HCT116 (cell line): ENCODE data around the gene CHI3L2. TPM values are rescaled to one million over a fixed set of nuclear protein-coding genes. Genes with fewer than 3 reads are reported as not detected.

Source experiments
- ATAC-seq: fragments of 200-7000 bp; cut with Tn5 transposase; 2 replicates; pipeline ENCODE4 v1.9.1; 2020; ENCODE audit warnings: mild to moderate bottlenecking, moderate library complexity
- BruUV-seq: library from RNA; stranded (reverse); fragments of 400-500 nt; replicated peaks from 2 replicates; lab custom pipeline; 2021; lab: Mats Ljungman, UMichigan
- CTCF ChIA-PET: fragments of 300-600 bp; sonication (Branson Sonifier 250); formaldehyde crosslinking; loops from one replicate; lab custom pipeline; 2021; ENCODE audit warnings: antibody characterized with exemption; lab: Charles Lee
- POLR2A ChIA-PET: fragments of 300-600, 350-600 bp; sonication (Branson Sonifier 250); formaldehyde crosslinking; loops from one replicate; lab custom pipeline; 2021; ENCODE audit warnings: antibody characterized with exemption; lab: Charles Lee
- RAD21 ChIA-PET, 2 experiments: fragments of 300-600 bp; sonication (Branson Sonifier 250); formaldehyde crosslinking; loops; one replicate each; lab custom pipeline; 2023; ENCODE audit warnings: low total read pairs in 2 of 2; ENCODE audit not compliant: uncharacterized antibody in 2 of 2, unreplicated experiment in 2 of 2, low non-redundant PET in 1 of 2; lab: Charles Lee
- DNase-seq: peaks from one replicate; pipeline ENCODE4 v3.0.0-alpha.2; 2010; ENCODE audit warnings: low read depth, low spot score
- H2AFZ ChIP-seq: fragments of 200-600 bp; shearing (Covaris generic), sonication (generic); 2 replicates; pipeline ENCODE4 v1.6.1; 2017; ENCODE audit warnings: low read depth, mixed run types, mixed read lengths, antibody characterized with exemption, low read length; ENCODE audit not compliant: poor library complexity, severe bottlenecking
- H3K27ac ChIP-seq: 2 replicates; pipeline ENCODE4 v1.5.1; 2012; ENCODE audit warnings: low read depth, low read length
- H3K27me3 ChIP-seq: fragments of 200-600 bp; sonication (generic); 2 replicates; pipeline ENCODE4 v1.6.1; 2016; ENCODE audit warnings: mixed run types, low read length, mixed read lengths; ENCODE audit not compliant: insufficient read depth
- H3K36me3 ChIP-seq, 2 experiments: fragments of 200-500 bp in 1 of 2; fragments of 200-600 bp in 1 of 2; sonication (Bioruptor generic) in 1 of 2; sonication (generic) in 1 of 2; 2 replicates each; pipeline versions ENCODE4 v1.5.1 to v1.6.1; 2014 to 2016; ENCODE audit warnings: low read length in 2 of 2, inconsistent platforms in 1 of 2, mixed read lengths in 1 of 2, mixed run types in 1 of 2; ENCODE audit not compliant: insufficient read depth in 2 of 2, control insufficient read depth in 1 of 2
- H3K4me1 ChIP-seq, 2 experiments: fragments of 200-600 bp in 1 of 2; sonication (generic) in 1 of 2; 2 replicates each; pipeline versions ENCODE4 v1.5.1 to v1.6.1; 2012 to 2017; ENCODE audit warnings: low read length in 2 of 2, inconsistent platforms in 1 of 2, mild to moderate bottlenecking in 1 of 2, mixed read lengths in 1 of 2, mixed run types in 1 of 2, moderate library complexity in 1 of 2; ENCODE audit not compliant: insufficient read depth in 2 of 2, control insufficient read depth in 1 of 2
- H3K4me2 ChIP-seq: fragments of 200-600 bp; sonication (generic); 2 replicates; pipeline ENCODE4 v1.6.1; 2017; ENCODE audit warnings: mixed run types, low read length, mixed read lengths
- H3K4me3 ChIP-seq, 2 experiments: fragments of 200-600 bp in 1 of 2; sonication (generic) in 1 of 2; replicated peaks in 1 of 2; 2 replicates each; pipeline ENCODE4 v1.5.1; 2011 to 2016; ENCODE audit warnings: low read length in 2 of 2, control low read depth in 1 of 2, low read depth in 1 of 2, mild to moderate bottlenecking in 1 of 2, mixed read lengths in 1 of 2, mixed run types in 1 of 2
- H3K79me2 ChIP-seq: fragments of 200-600 bp; sonication (generic); 2 replicates; pipeline ENCODE4 v1.6.1; 2017; ENCODE audit warnings: mild to moderate bottlenecking, mixed run types, low read length, moderate library complexity, mixed read lengths; ENCODE audit not compliant: insufficient read depth
- H3K9ac ChIP-seq: fragments of 200-600 bp; sonication (generic); 2 replicates; pipeline ENCODE4 v1.6.1; 2016; ENCODE audit warnings: low read length, mixed read lengths
- H3K9me2 ChIP-seq: fragments of 200-600 bp; sonication (generic), shearing (Covaris generic); 2 replicates; pipeline ENCODE4 v1.6.1; 2017; ENCODE audit warnings: mixed run types, mild to moderate bottlenecking, moderate library complexity; ENCODE audit not compliant: insufficient read depth
- H3K9me3 ChIP-seq, 2 experiments: fragments of 200-500 bp in 1 of 2; fragments of 200-600 bp in 1 of 2; sonication (Bioruptor generic) in 1 of 2; sonication (generic) in 1 of 2; 2 replicates each; pipeline ENCODE4 v1.6.1; 2014 to 2017; ENCODE audit warnings: low read length in 2 of 2, mixed read lengths in 2 of 2, inconsistent platforms in 1 of 2, low read depth in 1 of 2, mild to moderate bottlenecking in 1 of 2, mixed run types in 1 of 2, moderate library complexity in 1 of 2; ENCODE audit not compliant: control insufficient read depth in 1 of 2, insufficient read depth in 1 of 2
- H4K20me1 ChIP-seq: fragments of 200-600 bp; sonication (generic), shearing (Covaris generic); 2 replicates; pipeline ENCODE4 v1.6.1; 2017; ENCODE audit warnings: mixed run types, mild to moderate bottlenecking, moderate library complexity; ENCODE audit not compliant: insufficient read depth
- CBX3 ChIP-seq: IDR thresholded peaks from 2 replicates; pipeline ENCODE4 v1.6.1; 2012; ENCODE audit warnings: low read depth
- CEBPB ChIP-seq: IDR thresholded peaks from 2 replicates; pipeline ENCODE4 v1.6.1; 2012; ENCODE audit warnings: low read depth
- EGR1 ChIP-seq: IDR thresholded peaks from 2 replicates; pipeline ENCODE4 v1.6.1; 2012; ENCODE audit warnings: low read depth
- EZH2 ChIP-seq: fragments of 200-600 bp; sonication (generic); IDR thresholded peaks from 2 replicates; pipeline ENCODE4 v1.6.1; 2017; ENCODE audit warnings: antibody characterized with exemption, mixed run types
- EZH2phosphoT487 ChIP-seq: fragments of 200-600 bp; IDR thresholded peaks from 2 replicates; pipeline ENCODE4 v1.6.1; 2018; ENCODE audit warnings: antibody characterized with exemption, borderline replicate concordance
- FOSL1 ChIP-seq: IDR thresholded peaks from 2 replicates; pipeline ENCODE4 v1.6.1; 2012; ENCODE audit warnings: low read depth
- JUND ChIP-seq: IDR thresholded peaks from 2 replicates; pipeline ENCODE4 v1.6.1; 2012
- POLR2AphosphoS5 ChIP-seq: IDR thresholded peaks from 2 replicates; pipeline ENCODE4 v1.6.1; 2011; ENCODE audit warnings: mild to moderate bottlenecking, low read depth, low read length, moderate library complexity
- RAD21 ChIP-seq: IDR thresholded peaks from 2 replicates; pipeline ENCODE4 v1.6.1; 2012; ENCODE audit warnings: low read depth, mild to moderate bottlenecking
- SIN3A ChIP-seq: IDR thresholded peaks from 2 replicates; pipeline ENCODE4 v1.6.1; 2012; ENCODE audit warnings: low read depth
- SP1 ChIP-seq: IDR thresholded peaks from 2 replicates; pipeline ENCODE4 v1.6.1; 2012; ENCODE audit warnings: low read depth
- SRF ChIP-seq: IDR thresholded peaks from 2 replicates; pipeline ENCODE4 v1.6.1; 2012; ENCODE audit warnings: low read depth
- TCF7L2 ChIP-seq: IDR thresholded peaks from 2 replicates; pipeline ENCODE4 v1.7.0; 2011; ENCODE audit warnings: borderline replicate concordance, inconsistent platforms; ENCODE audit not compliant: insufficient read depth, insufficient read length; ENCODE audit errors: extremely low read depth
- intact Hi-C: fragments of 100-400 bp; cut with micrococcal nuclease; formaldehyde crosslinking; loops from 2 replicates; pipeline ENCODE4 v1.10.0; 2022
- total RNA-seq: library from RNA; stranded (reverse); gene quantifications from one replicate; pipeline ENCODE4 v1.2.1, GENCODE V29; 2021; ENCODE audit not compliant: unreplicated experiment
- TF ChIP-seq, protein P1 (sequence below): IDR thresholded peaks from 2 replicates; pipeline ENCODE4 v1.6.1; 2012
- TF ChIP-seq, protein P2 (sequence below): IDR thresholded peaks from 2 replicates; pipeline ENCODE4 v1.6.1; 2011; ENCODE audit warnings: mild to moderate bottlenecking, low read length, moderate library complexity; ENCODE audit not compliant: insufficient replicate concordance; ENCODE audit errors: extremely low read depth
- TF ChIP-seq, protein P3 (sequence below), 3 experiments: fragments of 200-600 bp in 1 of 3; sonication (generic) in 1 of 3; IDR thresholded peaks in 2 of 3; conservative IDR thresholded peaks in 1 of 3; 2 replicates each; pipeline ENCODE4 v1.5.1; 2012 to 2017; ENCODE audit warnings: low read depth in 2 of 3, low read length in 2 of 3, antibody characterized with exemption in 1 of 3, borderline replicate concordance in 1 of 3, control low read depth in 1 of 3, mild to moderate bottlenecking in 1 of 3, mixed read lengths in 1 of 3, mixed run types in 1 of 3, moderate library complexity in 1 of 3; ENCODE audit not compliant: insufficient read depth in 1 of 3

The CHI3L2 gene
- total RNA-seq, 1 experiment from 2014 or later, result not detected

DNA sequence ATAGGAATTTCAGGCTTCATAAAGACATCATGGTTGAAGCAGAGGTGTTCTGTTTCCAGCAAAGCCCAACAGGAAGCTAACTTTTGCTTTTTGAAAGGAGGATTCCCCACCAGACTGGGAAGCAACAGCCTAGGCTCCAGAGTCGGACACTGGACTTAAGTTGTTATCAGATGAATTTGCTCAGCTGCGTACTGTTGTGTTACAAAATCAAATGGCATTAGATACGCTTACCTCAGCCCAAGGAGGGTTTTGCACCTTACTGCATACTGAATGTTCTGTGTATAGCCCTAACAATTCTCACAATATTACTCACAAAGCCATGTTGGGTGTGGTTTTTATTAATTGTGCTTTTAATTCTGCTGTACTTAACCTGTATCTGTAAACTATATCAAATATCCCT lies 62.6 kb downstream of the CHI3L2 start:
- DNase-seq (no peak), ATAC-seq (no peak)
- Histone ChIP-seq H3K27me3 (peaks cover 14% of the 10 kb centered on the region; the same call in 1 of the 2 replicates), H4K20me1 (no peaks in the 10 kb centered on the region), H3K79me2 (no peaks in the 10 kb centered on the region), H3K9me2 (no peaks in the 10 kb centered on the region), H3K36me3 (no peaks in the 10 kb centered on the region), H2AFZ (no peak overlapping the region), H3K4me3 (no peak overlapping the region), H3K4me1 (no peaks in the 10 kb centered on the region), H3K9ac (no peak overlapping the region), H3K9me3 (no peaks in the 10 kb centered on the region), H3K27ac (no peak overlapping the region), H3K4me2 (no peak overlapping the region)
- TF ChIP-seq CBX3, result no peak
- TF ChIP-seq, protein P1, sequence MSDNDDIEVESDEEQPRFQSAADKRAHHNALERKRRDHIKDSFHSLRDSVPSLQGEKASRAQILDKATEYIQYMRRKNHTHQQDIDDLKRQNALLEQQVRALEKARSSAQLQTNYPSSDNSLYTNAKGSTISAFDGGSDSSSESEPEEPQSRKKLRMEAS, result no peak
- TF ChIP-seq, protein P2, sequence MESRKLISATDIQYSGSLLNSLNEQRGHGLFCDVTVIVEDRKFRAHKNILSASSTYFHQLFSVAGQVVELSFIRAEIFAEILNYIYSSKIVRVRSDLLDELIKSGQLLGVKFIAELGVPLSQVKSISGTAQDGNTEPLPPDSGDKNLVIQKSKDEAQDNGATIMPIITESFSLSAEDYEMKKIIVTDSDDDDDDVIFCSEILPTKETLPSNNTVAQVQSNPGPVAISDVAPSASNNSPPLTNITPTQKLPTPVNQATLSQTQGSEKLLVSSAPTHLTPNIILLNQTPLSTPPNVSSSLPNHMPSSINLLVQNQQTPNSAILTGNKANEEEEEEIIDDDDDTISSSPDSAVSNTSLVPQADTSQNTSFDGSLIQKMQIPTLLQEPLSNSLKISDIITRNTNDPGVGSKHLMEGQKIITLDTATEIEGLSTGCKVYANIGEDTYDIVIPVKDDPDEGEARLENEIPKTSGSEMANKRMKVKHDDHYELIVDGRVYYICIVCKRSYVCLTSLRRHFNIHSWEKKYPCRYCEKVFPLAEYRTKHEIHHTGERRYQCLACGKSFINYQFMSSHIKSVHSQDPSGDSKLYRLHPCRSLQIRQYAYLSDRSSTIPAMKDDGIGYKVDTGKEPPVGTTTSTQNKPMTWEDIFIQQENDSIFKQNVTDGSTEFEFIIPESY, result no peak
- no peak for TF ChIP-seq TCF7L2
- TF ChIP-seq SIN3A, result no peak
- no peak for TF ChIP-seq RAD21
- no peak for TF ChIP-seq FOSL1
- no peak for TF ChIP-seq EGR1
- BruUV-seq, result no TSS peak
- CTCF ChIA-PET, result no interaction called here
- RAD21 ChIA-PET, result no interaction called here
- intact Hi-C loops, result no loop called here
- POLR2A ChIA-PET, result no interaction called here

DNA sequence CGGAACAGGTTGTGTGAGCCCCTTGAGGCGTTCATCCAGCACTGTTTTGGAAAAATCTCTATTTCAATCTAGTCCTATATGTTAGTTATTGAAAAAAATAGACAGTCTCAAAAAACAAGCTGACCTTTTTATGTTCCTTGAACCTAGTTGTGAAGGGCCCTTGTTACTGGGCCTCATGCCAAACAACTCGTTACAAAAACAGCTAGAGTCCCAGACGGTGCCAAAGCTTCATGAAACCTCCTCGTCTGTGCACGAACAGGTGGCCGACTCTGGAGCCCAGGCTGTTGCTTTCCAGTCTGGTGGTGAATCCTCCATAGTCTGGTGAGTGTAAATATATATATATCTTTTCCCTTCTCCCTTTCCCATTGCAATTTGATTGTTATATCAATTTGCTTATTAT lies 63.1 kb downstream of the CHI3L2 start, which contains the start of gene CHIA:
CHIA (plus strand) TSS at position 222 of the 400 bp plus-strand sequence. CDS start 19,617 bp downstream, outside the sequence.
- CTCF ChIA-PET, result no interaction called here
- Histone ChIP-seq H3K9me3 (no peaks in the 10 kb centered on the region), H3K9ac (no peak within 1 kb of the TSS), H2AFZ (no peak within 1 kb of the TSS), H3K36me3 (no peaks in the 10 kb centered on the region), H3K27ac (no peak within 1 kb of the TSS), H3K4me3 (no peak within 1 kb of the TSS), H3K27me3 (peaks cover 14% of the 10 kb centered on the region; the same call in 1 of the 2 replicates), H3K9me2 (no peaks in the 10 kb centered on the region), H3K4me2 (no peak within 1 kb of the TSS), H3K4me1 (no peaks in the 10 kb centered on the region), H4K20me1 (no peaks in the 10 kb centered on the region), H3K79me2 (no peaks in the 10 kb centered on the region)
- ATAC-seq (no peak), DNase-seq (no peak)
- BruUV-seq, result no TSS peak
- POLR2A ChIA-PET, result no interaction called here
- RAD21 ChIA-PET, result no interaction called here
- TF ChIP-seq CEBPB (no peak), POLR2AphosphoS5 (no peak), EZH2phosphoT487 (no peak), CBX3 (no peak), FOSL1 (no peak), JUND (no peak), SRF (no peak), EZH2 (no peak), SP1 (no peak)
- TF ChIP-seq, protein P3, sequence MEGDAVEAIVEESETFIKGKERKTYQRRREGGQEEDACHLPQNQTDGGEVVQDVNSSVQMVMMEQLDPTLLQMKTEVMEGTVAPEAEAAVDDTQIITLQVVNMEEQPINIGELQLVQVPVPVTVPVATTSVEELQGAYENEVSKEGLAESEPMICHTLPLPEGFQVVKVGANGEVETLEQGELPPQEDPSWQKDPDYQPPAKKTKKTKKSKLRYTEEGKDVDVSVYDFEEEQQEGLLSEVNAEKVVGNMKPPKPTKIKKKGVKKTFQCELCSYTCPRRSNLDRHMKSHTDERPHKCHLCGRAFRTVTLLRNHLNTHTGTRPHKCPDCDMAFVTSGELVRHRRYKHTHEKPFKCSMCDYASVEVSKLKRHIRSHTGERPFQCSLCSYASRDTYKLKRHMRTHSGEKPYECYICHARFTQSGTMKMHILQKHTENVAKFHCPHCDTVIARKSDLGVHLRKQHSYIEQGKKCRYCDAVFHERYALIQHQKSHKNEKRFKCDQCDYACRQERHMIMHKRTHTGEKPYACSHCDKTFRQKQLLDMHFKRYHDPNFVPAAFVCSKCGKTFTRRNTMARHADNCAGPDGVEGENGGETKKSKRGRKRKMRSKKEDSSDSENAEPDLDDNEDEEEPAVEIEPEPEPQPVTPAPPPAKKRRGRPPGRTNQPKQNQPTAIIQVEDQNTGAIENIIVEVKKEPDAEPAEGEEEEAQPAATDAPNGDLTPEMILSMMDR (IDR thresholded peaks at IDR 0.05 in 2 of 3, conservative IDR thresholded peaks at IDR 0.05 in 1 of 3; ENCODE audit: borderline replicate concordance in 1 of 3, insufficient read depth in 1 of 3, low read depth in 2 of 3, low read length in 2 of 3), result no peak
- TF ChIP-seq, protein P1, result no peak
- intact Hi-C loops, result no loop called here
